Activated CD8-positive, alpha-beta T cell treated with anti-CD3 and anti-CD28 coated beads, Interleukin-2, amount 10 ng/mL, durations not matched to agents 7 days and 5 days (primary cell): ENCODE results near the gene MEGF8. TPM values are rescaled to one million over a fixed set of nuclear protein-coding genes. Genes with fewer than 3 reads are reported as not detected.

Experiments
- ATAC-seq: fragments of 150-1000 bp; cut with Tn5 transposase; one replicate; pipeline ENCODE4 v1.10.0; 2021; ENCODE audit warnings: moderate library complexity
- CTCF ChIA-PET: fragments of 350-600 bp; sonication (Branson Sonifier 250); formaldehyde crosslinking; loops from one replicate; lab custom pipeline; 2021; ENCODE audit warnings: antibody characterized with exemption; lab: Charles Lee
- POLR2A ChIA-PET: fragments of 350-600 bp; sonication (Branson Sonifier 250); formaldehyde crosslinking; loops from one replicate; lab custom pipeline; 2021; ENCODE audit warnings: antibody characterized with exemption; lab: Charles Lee
- DNase-seq: peaks from one replicate; pipeline ENCODE4 v3.0.0-alpha.2; 2020
- H3K27ac Mint-ChIP-seq: one replicate; pipeline ENCODE4 v1.8.0; 2021; ENCODE audit warnings: mild to moderate bottlenecking, mixed read lengths
- H3K27me3 Mint-ChIP-seq: one replicate; pipeline ENCODE4 v1.8.0; 2021; ENCODE audit warnings: low read depth, mixed read lengths
- H3K36me3 Mint-ChIP-seq: one replicate; pipeline ENCODE4 v1.8.0; 2021; ENCODE audit warnings: low read depth, mixed read lengths
- H3K4me1 Mint-ChIP-seq: one replicate; pipeline ENCODE4 v1.8.0; 2021; ENCODE audit warnings: low read depth, mixed read lengths
- H3K4me3 Mint-ChIP-seq: one replicate; pipeline ENCODE4 v1.8.0; 2021; ENCODE audit warnings: mild to moderate bottlenecking, mixed read lengths
- H3K9me3 Mint-ChIP-seq: one replicate; pipeline ENCODE4 v1.8.0; 2022; ENCODE audit warnings: mixed read lengths; ENCODE audit not compliant: insufficient read depth
- microRNA-seq: library from miRNA; unstranded; fragments of <30 nt; microRNA quantifications from one replicate; pipeline ENCODE4 v1.2.0, GENCODE V29; 2022
- total RNA-seq, 2 experiments: library from RNA; stranded (reverse); gene quantifications; one replicate each; pipeline ENCODE4 v1.2.3, GENCODE V29; 2021

The MEGF8 gene
- total RNA-seq, 2 experiments from 2014 or later: 5.0 to 5.9 TPM

GRCh38 chr19:42426643-42427042 lies 101.2 kb downstream of the MEGF8 start:
- CTCF ChIA-PET: interaction anchor here (1.2 to 4.5 kb wide), 4 partner anchors 9 to 103 kb away, joined by 4 to 43 read pairs (median 8); no protein-coding TSS in a partner anchor
- Mint-ChIP-seq H3K4me1 (peaks cover 24% of the 10 kb centered on the region), H3K27ac (no peak overlapping the region), H3K4me3 (no peak overlapping the region), H3K27me3 (no peaks in the 10 kb centered on the region), H3K36me3 (no peaks in the 10 kb centered on the region), H3K9me3 (no peaks in the 10 kb centered on the region)
- DNase-seq: no peak
- no peak for ATAC-seq
- POLR2A ChIA-PET: interaction anchor here (0.5 kb wide), 1 partner anchor 358 kb away, joined by 3 read pairs; no protein-coding TSS in a partner anchor

GRCh38 chr19:42427313-42427712 lies 101.9 kb downstream of the MEGF8 start, which contains the start of gene LIPE:
Gene LIPE, minus strand, starts transcription at chr19:42427388. Its CDS starts 239 bp downstream, at chr19:42427149.
- POLR2A ChIA-PET: no interaction called here
- H3K27ac Mint-ChIP-seq: no peak within 1 kb of the TSS

More at GRCh38 chr19:42427313-42427712, 101.9 kb downstream of the MEGF8 start, which contains the start of gene LIPE:
- peaks cover 18% of the 10 kb centered on the region for H3K4me1 Mint-ChIP-seq
- no peaks in the 10 kb centered on the region for H3K36me3 Mint-ChIP-seq
- ATAC-seq (no peak), DNase-seq (no peak)
- no peak within 1 kb of the TSS for H3K4me3 Mint-ChIP-seq
- no peaks in the 10 kb centered on the region for H3K9me3 Mint-ChIP-seq
- H3K27me3 Mint-ChIP-seq: no peaks in the 10 kb centered on the region
- CTCF ChIA-PET: interaction anchor here (1.1 to 1.7 kb wide), 3 partner anchors 7 to 13 kb away, joined by 3 to 10 read pairs (median 4); no protein-coding TSS in a partner anchor

Small RNAs within 50 kb of the gene (microRNA-seq; reads per million reads assigned to microRNA genes)
- gene MIR8077: not detected

Other genes with a start within 250 kb of the MEGF8 start
- 10 to 100 TPM; 14.0 to 14.3 TPM for gene ZNF574, start 249.5 kb upstream of the MEGF8 start, total RNA-seq
- gene POU2F2, start 193.2 kb upstream of the MEGF8 start, total RNA-seq: 10 to 100 TPM; 15.7 to 16.3 TPM
- 10 to 100 TPM; 31.8 to 36.0 TPM for gene DEDD2, start 108.0 kb upstream of the MEGF8 start, total RNA-seq
- 10 to 100 TPM; 19.5 to 21.5 TPM for gene ZNF526, start 105.3 kb upstream of the MEGF8 start, total RNA-seq
- gene GSK3A, start 83.0 kb upstream of the MEGF8 start, total RNA-seq: 10 to 100 TPM; 48.2 to 49.0 TPM
- 10 to 100 TPM; 49.9 to 54.5 TPM for gene ERF, start 70.5 kb upstream of the MEGF8 start, total RNA-seq
- gene CIC, start 56.4 kb upstream of the MEGF8 start, total RNA-seq: 10 to 100 TPM; 73.1 to 83.8 TPM
- under 1 TPM; 0.44 to 0.55 TPM for gene PRR19, start 23.5 kb upstream of the MEGF8 start, total RNA-seq
- 10 to 100 TPM; 48.2 to 52.7 TPM for gene PAFAH1B3, start 23.0 kb upstream of the MEGF8 start, total RNA-seq
- under 1 TPM in 1 of 2 experiments, not detected in 1; 0.37 TPM for gene TMEM145, start 12.3 kb upstream of the MEGF8 start, total RNA-seq
- gene CNFN, start 64.7 kb downstream of the MEGF8 start, total RNA-seq: not detected
- 10 to 100 TPM; 33.4 to 34.6 TPM for gene LIPE, start 101.8 kb downstream of the MEGF8 start, total RNA-seq
- not detected for gene CXCL17, start 117.3 kb downstream of the MEGF8 start, total RNA-seq
- 10 to 100 TPM; 22.5 to 27.1 TPM for gene CEACAM1, start 202.8 kb downstream of the MEGF8 start, total RNA-seq